DND-41 (cell line): ENCODE data around the gene NBEA.

ENCODE experiments used
- CTCF ChIP-seq: IDR thresholded peaks from 2 replicates; pipeline ENCODE4 v1.5.1; 2012; ENCODE audit warnings: borderline replicate concordance, low read length, moderate library complexity, mild to moderate bottlenecking; ENCODE audit not compliant: poor library complexity, severe bottlenecking; ENCODE audit errors: extremely low read depth
- EZH2 ChIP-seq: IDR thresholded peaks from 3 replicates; pipeline ENCODE4 v1.6.1; 2012; ENCODE audit warnings: borderline replicate concordance, low read depth, mild to moderate bottlenecking, moderate library complexity, low read length, inconsistent platforms; ENCODE audit not compliant: severe bottlenecking

DNA sequence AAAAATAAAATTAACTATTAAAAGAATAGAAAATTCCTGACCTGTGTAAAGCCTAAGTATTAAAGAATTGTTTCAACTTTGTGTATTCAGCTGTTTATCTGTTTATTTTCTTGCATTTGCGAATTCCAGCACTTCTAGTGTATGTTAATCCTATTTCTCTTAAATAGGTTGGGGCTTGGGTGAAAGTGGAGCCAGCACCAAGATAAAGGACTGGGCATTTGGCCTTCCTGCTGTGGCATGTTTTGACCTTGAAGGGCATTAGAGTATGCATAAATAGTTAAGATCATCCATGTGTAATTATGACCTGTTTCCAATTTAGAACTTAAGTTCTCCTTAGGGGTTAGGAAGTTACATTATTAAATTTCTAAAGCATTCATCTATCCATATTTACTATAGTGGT is 151.3 kb downstream of the NBEA start:
- no peak for TF ChIP-seq EZH2
- no peak for TF ChIP-seq CTCF
